GM12878 (cell line): ENCODE measurements around the gene AP4E1. TPM values are rescaled to one million over a fixed set of nuclear protein-coding genes. Genes with fewer than 3 reads are reported as not detected.

Experiments used
- ATAC-seq: fragments of 200-7000 bp; cut with Tn5 transposase; 3 replicates; pipeline ENCODE4 v1.9.1; 2020; ENCODE audit warnings: mild to moderate bottlenecking, moderate library complexity
- BruUV-seq: library from RNA; stranded (reverse); fragments of 400-500 nt; replicated peaks from 2 replicates; lab custom pipeline; 2021; lab: Mats Ljungman, UMichigan
- CTCF ChIA-PET: fragments of 300-600 bp; sonication (Branson Sonifier 250); formaldehyde crosslinking; extraction: SDS; loops from one replicate; lab custom pipeline; 2021; ENCODE audit warnings: inconsistent platforms; lab: Yijun Ruan, JAX
- POLR2A ChIA-PET: fragments of 350-600 bp; formaldehyde crosslinking; extraction: SDS; loops from one replicate; lab custom pipeline; 2021; ENCODE audit warnings: inconsistent platforms; lab: Charles Lee
- RAD21 ChIA-PET: fragments of 300-600 bp; sonication (Branson Sonifier 250); formaldehyde crosslinking; loops from one replicate; lab custom pipeline; 2023; ENCODE audit warnings: antibody characterized with exemption; ENCODE audit not compliant: unreplicated experiment; lab: Charles Lee
- SMC1A ChIA-PET: fragments of 300-600 bp; sonication (Branson Sonifier 250); formaldehyde crosslinking; loops from one replicate; lab custom pipeline; 2023; ENCODE audit not compliant: unreplicated experiment, uncharacterized antibody; lab: Charles Lee
- DNase-seq: peaks from one replicate; pipeline ENCODE4 v3.0.0-alpha.2; 2011; ENCODE audit warnings: low read depth, low spot score
- FAIRE-seq: peaks from 3 replicates; lab custom pipeline; 2011; peaks lifted over from hg19 to GRCh38; lab: Jason Lieb, UNC
- H2AFZ ChIP-seq: 2 replicates; pipeline ENCODE4 v1.6.0; 2011; ENCODE audit warnings: low read depth, low read length, control low read depth; ENCODE audit not compliant: control insufficient read depth
- H3K27ac ChIP-seq: 2 replicates; pipeline ENCODE4 v1.5.1; 2011; ENCODE audit warnings: control low read depth; ENCODE audit not compliant: control insufficient read depth, insufficient read depth
- H3K27me3 ChIP-seq, 2 experiments: replicated peaks in 1 of 2; 2 replicates each; pipeline versions ENCODE4 v1.6.0 to v1.6.1; 2011; ENCODE audit warnings: low read length in 1 of 2; ENCODE audit not compliant: control insufficient read depth in 2 of 2, insufficient read depth in 2 of 2
- H3K36me3 ChIP-seq, 2 experiments: 2 replicates each; pipeline ENCODE4 v1.5.1; 2011; ENCODE audit warnings: low read length in 1 of 2; ENCODE audit not compliant: control insufficient read depth in 2 of 2, insufficient read depth in 2 of 2
- H3K4me1 ChIP-seq: 2 replicates; pipeline ENCODE4 v1.6.1; 2011; ENCODE audit warnings: mild to moderate bottlenecking, low read length, moderate library complexity, mixed read lengths; ENCODE audit not compliant: control insufficient read depth, insufficient read depth
- H3K4me2 ChIP-seq: 2 replicates; pipeline ENCODE4 v1.6.0; 2011; ENCODE audit warnings: control low read depth; ENCODE audit not compliant: control insufficient read depth, insufficient read depth
- H3K4me3 ChIP-seq: fragments of 200-600 bp; sonication (generic); 2 replicates; pipeline ENCODE4 v1.5.1; 2016
- H3K79me2 ChIP-seq: 2 replicates; pipeline ENCODE4 v1.6.0; 2011; ENCODE audit warnings: low read length; ENCODE audit not compliant: control insufficient read depth, insufficient read depth
- H3K9ac ChIP-seq: 2 replicates; pipeline ENCODE4 v1.8.0; 2011; ENCODE audit warnings: low read length, control low read depth, mixed read lengths; ENCODE audit not compliant: control insufficient read depth, insufficient read depth
- H3K9me3 ChIP-seq: replicated peaks from 3 replicates; pipeline ENCODE4 v1.5.1; 2011; ENCODE audit warnings: mild to moderate bottlenecking, low read length; ENCODE audit not compliant: control insufficient read depth, insufficient read depth
- H4K20me1 ChIP-seq: 2 replicates; pipeline ENCODE4 v1.6.0; 2011; ENCODE audit not compliant: control insufficient read depth, insufficient read depth
- CEBPB ChIP-seq, 2 experiments: fragments of 150-350 bp in 1 of 2; IDR thresholded peaks; 2 replicates each; pipeline ENCODE4 v1.6.1; 2012 to 2014; ENCODE audit warnings: low read depth in 2 of 2, low read length in 2 of 2, borderline replicate concordance in 1 of 2, inconsistent platforms in 1 of 2
- CHD4 ChIP-seq: fragments of 200-600 bp; sonication (generic); IDR thresholded peaks from 2 replicates; pipeline ENCODE4 v1.6.1; 2016; ENCODE audit warnings: mild to moderate bottlenecking
- CREB1 ChIP-seq: IDR thresholded peaks from 2 replicates; pipeline ENCODE4 v1.6.1; 2012; ENCODE audit warnings: low read depth, mild to moderate bottlenecking, inconsistent platforms
- EP300 ChIP-seq, 2 experiments: fragments of 150-350 bp in 1 of 2; IDR thresholded peaks; 2 replicates each; pipeline ENCODE4 v1.6.1; 2011 to 2012; ENCODE audit warnings: low read depth in 2 of 2, low read length in 2 of 2, borderline replicate concordance in 1 of 2, improper control_type of control experiment in 1 of 2, inconsistent platforms in 1 of 2; ENCODE audit not compliant: control insufficient read depth in 1 of 2
- GATAD2B ChIP-seq: fragments of 450-650 bp; conservative IDR thresholded peaks from 2 replicates; pipeline ENCODE4 v1.6.1; 2017; ENCODE audit warnings: low read depth, mild to moderate bottlenecking, moderate library complexity
- IKZF2 ChIP-seq, 2 experiments: fragments of 450-650 bp; IDR thresholded peaks; 2 replicates each; pipeline ENCODE4 v1.6.1; 2017; ENCODE audit warnings: mild to moderate bottlenecking in 2 of 2, moderate library complexity in 2 of 2
- IRF4 ChIP-seq: IDR thresholded peaks from 2 replicates; pipeline ENCODE4 v1.6.1; 2011; ENCODE audit warnings: low read depth, low read length
- KLF5 ChIP-seq: fragments of 450-650 bp; IDR thresholded peaks from 2 replicates; pipeline ENCODE4 v1.6.1; 2014; ENCODE audit warnings: mild to moderate bottlenecking; ENCODE audit not compliant: partially characterized antibody
- MTA3 ChIP-seq: IDR thresholded peaks from 2 replicates; pipeline ENCODE4 v1.6.1; 2012; ENCODE audit warnings: low read length, inconsistent platforms, borderline replicate concordance
- SMC3 ChIP-seq: IDR thresholded peaks from 2 replicates; pipeline ENCODE4 v1.6.1; 2011; ENCODE audit warnings: low read length, improper control_type of control experiment, borderline replicate concordance
- STAT3 ChIP-seq: IDR thresholded peaks from 2 replicates; pipeline ENCODE4 v1.6.1; 2011; ENCODE audit warnings: low read depth, low read length, improper control_type of control experiment
- TARDBP ChIP-seq: IDR thresholded peaks from 2 replicates; pipeline ENCODE4 v1.6.1; 2016; ENCODE audit warnings: borderline replicate concordance
- WRNIP1 ChIP-seq: IDR thresholded peaks from 2 replicates; pipeline ENCODE4 v1.6.1; 2011; ENCODE audit warnings: low read depth, low read length, improper control_type of control experiment, borderline replicate concordance
- ZNF622 ChIP-seq: fragments of 450-650 bp; IDR thresholded peaks from 2 replicates; pipeline ENCODE4 v1.6.1; 2017; ENCODE audit warnings: mild to moderate bottlenecking, inconsistent platforms
- WGBS: methylation state at CpG from one replicate; pipeline ENCODE4 v1.1.6; 2016; ENCODE audit warnings: low lambda C conversion rate; ENCODE audit not compliant: insufficient replicate concordance, insufficient coverage; ENCODE audit errors: missing lambda C conversion rate; 5-methylcytosine and 5-hydroxymethylcytosine counted together
- in situ Hi-C: fragments of 300-500 bp; cut with MboI; formaldehyde crosslinking; loops from 9 replicates; pipeline ENCODE4 v1.14.3; 2018; ENCODE audit warnings: mixed read lengths
- intact Hi-C: fragments of 100-400 bp; cut with micrococcal nuclease; formaldehyde crosslinking; loops from one replicate; pipeline ENCODE4 v1.14.2; 2022; ENCODE audit not compliant: unreplicated experiment
- polyA plus RNA-seq, 11 experiments: library from polyadenylated mRNA; depleted of rRNA in 4 of 11; unstranded in 6 of 11; stranded (reverse) in 5 of 11; fragments of >200 nt; fragmentation: Nextera tagmentation in 4 of 11; fragmentation: Illumina TruSeq in 1 of 11; extraction: Ambion mirVana in 4 of 11; extraction: Trizol in 1 of 11; gene quantifications; 1 replicate in 1 of 11; 2 replicates in 10 of 11; pipeline versions ENCODE4 v1.2.1 to v1.2.3, GENCODE V29; 2011 to 2016; ENCODE audit warnings: inconsistent platforms in 2 of 11, missing spikeins in 2 of 11, low read depth in 1 of 11
- total RNA-seq, 4 experiments: library from RNA; depleted of rRNA in 3 of 4; stranded (reverse); fragments of >200 nt in 3 of 4; fragmentation: Illumina TruSeq in 1 of 4; extraction: Trizol in 1 of 4; gene quantifications; 2 replicates each; pipeline versions ENCODE4 v1.2.1 to v1.2.3, GENCODE V29; 2013 to 2021
- TF ChIP-seq, protein P1 (sequence below): fragments of 450-650 bp; IDR thresholded peaks from 2 replicates; pipeline ENCODE4 v1.6.1; 2016; ENCODE audit warnings: mild to moderate bottlenecking
- TF ChIP-seq, protein P2 (sequence below): fragments of 450-650 bp; formaldehyde crosslinking; IDR thresholded peaks from 2 replicates; pipeline ENCODE4 v1.4.0; 2022; ENCODE audit warnings: mild to moderate bottlenecking, moderate library complexity
- TF ChIP-seq, protein P3 (sequence below): IDR thresholded peaks from 2 replicates; pipeline ENCODE4 v1.6.1; 2011; ENCODE audit warnings: mild to moderate bottlenecking, low read depth, low read length, moderate library complexity; ENCODE audit not compliant: insufficient replicate concordance

AP4E1 gene
- total and polyA plus RNA-seq, 10 of the 15 experiments (the other 5 are each of a cell fraction or from before 2014, with no cell fraction given) = 1.2 to 11.4 (median 6.7) TPM

DNA sequence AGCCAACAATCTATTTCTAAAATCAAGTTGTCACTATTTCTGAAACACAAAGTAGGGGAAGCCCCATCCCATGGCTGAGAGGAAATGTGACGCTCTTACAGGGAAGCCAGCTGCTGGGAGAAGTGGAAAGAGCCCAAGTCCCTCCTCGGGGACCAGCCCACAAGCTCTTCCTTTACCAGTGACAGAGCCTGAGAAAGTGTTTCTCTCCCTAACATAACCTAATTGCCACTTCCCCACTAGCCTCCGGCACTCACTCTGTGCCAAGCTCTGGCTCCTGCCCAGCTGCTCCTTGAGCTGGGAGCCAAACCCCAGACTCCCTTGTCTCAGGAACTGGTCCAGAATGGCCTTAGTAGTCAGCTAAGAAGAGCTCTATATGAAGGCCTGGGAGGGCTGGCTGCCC lies 143.3 kb downstream of the AP4E1 start (continued):
- TF ChIP-seq TARDBP = no peak

DNA sequence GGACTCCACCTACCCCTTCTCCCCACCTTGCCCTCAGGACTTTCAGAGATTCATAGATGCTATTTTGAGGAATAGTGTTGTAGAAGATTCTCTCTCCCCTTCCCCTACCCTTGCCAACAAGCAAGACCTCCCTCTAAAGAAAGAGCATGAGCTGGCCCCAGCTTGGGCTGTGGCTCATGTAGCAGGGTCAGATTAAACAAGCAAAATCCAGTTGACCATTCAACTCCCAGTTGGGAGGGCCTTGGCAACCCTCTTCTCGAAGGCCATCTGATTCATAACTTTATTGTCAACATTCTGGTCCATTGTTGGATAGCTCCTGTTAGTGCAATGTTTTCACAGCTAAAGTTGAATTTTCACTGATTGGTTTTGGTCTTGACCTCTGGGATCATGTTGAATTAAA lies 145.1 kb downstream of the AP4E1 start:
- 0% methylated on average over 1 of the region's 1 CpG for WGBS
- Histone ChIP-seq H3K36me3 (no peaks in the 10 kb centered on the region), H3K4me2 (no peak overlapping the region), H3K27me3 (no peaks in the 10 kb centered on the region), H3K27ac (no peak overlapping the region), H3K9me3 (no peaks in the 10 kb centered on the region), H3K79me2 (no peaks in the 10 kb centered on the region), H2AFZ (no peak overlapping the region), H3K4me3 (no peak overlapping the region), H3K4me1 (peaks cover 8% of the 10 kb centered on the region), H4K20me1 (no peaks in the 10 kb centered on the region), H3K9ac (no peak overlapping the region)
- in situ Hi-C loops = no loop called here
- ATAC-seq (no peak), DNase-seq (no peak), FAIRE-seq (no peak)
- RAD21 ChIA-PET = interaction anchor here (1.1 kb wide), 1 partner anchor 17 kb away, joined by 3 read pairs; no protein-coding TSS in a partner anchor
- intact Hi-C loops = no loop called here
- no TSS peak for BruUV-seq
- CTCF ChIA-PET = interaction anchor here (1.0 to 2.2 kb wide), 3 partner anchors 9 to 110 kb away, joined by 3 to 9 read pairs (median 5); no protein-coding TSS in a partner anchor
- SMC1A ChIA-PET = interaction anchor here (1.0 kb wide), 1 partner anchor 109 kb away, joined by 3 read pairs; no protein-coding TSS in a partner anchor
- POLR2A ChIA-PET = no interaction called here
- TF ChIP-seq, protein P1, sequence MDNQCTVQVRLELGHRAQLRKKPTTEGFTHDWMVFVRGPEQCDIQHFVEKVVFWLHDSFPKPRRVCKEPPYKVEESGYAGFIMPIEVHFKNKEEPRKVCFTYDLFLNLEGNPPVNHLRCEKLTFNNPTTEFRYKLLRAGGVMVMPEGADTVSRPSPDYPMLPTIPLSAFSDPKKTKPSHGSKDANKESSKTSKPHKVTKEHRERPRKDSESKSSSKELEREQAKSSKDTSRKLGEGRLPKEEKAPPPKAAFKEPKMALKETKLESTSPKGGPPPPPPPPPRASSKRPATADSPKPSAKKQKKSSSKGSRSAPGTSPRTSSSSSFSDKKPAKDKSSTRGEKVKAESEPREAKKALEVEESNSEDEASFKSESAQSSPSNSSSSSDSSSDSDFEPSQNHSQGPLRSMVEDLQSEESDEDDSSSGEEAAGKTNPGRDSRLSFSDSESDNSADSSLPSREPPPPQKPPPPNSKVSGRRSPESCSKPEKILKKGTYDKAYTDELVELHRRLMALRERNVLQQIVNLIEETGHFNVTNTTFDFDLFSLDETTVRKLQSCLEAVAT = no peak
- no peak for TF ChIP-seq WRNIP1
- TF ChIP-seq CREB1 = no peak
- TF ChIP-seq EP300 (IDR thresholded peaks at IDR 0.05; ENCODE audit: borderline replicate concordance in 1 of 2, control insufficient read depth in 1 of 2, low read depth in 2 of 2, low read length in 2 of 2) = no peak
- TF ChIP-seq ZNF622 = no peak
- no peak for TF ChIP-seq KLF5
- no peak for TF ChIP-seq STAT3
- no peak for TF ChIP-seq MTA3
- no peak for TF ChIP-seq IRF4
- TF ChIP-seq GATAD2B = no peak
- TF ChIP-seq, protein P2, sequence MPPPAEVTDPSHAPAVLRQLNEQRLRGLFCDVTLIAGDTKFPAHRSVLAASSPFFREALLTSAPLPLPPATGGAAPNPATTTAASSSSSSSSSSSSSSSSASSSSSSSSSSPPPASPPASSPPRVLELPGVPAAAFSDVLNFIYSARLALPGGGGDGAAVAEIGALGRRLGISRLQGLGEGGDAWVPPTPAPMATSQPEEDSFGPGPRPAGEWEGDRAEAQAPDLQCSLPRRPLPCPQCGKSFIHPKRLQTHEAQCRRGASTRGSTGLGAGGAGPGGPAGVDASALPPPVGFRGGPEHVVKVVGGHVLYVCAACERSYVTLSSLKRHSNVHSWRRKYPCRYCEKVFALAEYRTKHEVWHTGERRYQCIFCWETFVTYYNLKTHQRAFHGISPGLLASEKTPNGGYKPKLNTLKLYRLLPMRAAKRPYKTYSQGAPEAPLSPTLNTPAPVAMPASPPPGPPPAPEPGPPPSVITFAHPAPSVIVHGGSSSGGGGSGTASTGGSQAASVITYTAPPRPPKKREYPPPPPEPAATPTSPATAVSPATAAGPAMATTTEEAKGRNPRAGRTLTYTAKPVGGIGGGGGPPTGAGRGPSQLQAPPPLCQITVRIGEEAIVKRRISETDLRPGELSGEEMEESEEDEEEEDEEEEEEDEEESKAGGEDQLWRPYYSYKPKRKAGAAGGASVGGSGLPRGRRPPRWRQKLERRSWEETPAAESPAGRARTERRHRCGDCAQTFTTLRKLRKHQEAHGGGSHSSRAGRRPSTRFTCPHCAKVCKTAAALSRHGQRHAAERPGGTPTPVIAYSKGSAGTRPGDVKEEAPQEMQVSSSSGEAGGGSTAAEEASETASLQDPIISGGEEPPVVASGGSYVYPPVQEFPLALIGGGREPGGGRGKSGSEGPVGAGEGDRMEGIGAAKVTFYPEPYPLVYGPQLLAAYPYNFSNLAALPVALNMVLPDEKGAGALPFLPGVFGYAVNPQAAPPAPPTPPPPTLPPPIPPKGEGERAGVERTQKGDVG (CRISPR knock-in tag) = no peak
- no peak for TF ChIP-seq SMC3
- TF ChIP-seq CHD4 = no peak
- TF ChIP-seq, protein P3, sequence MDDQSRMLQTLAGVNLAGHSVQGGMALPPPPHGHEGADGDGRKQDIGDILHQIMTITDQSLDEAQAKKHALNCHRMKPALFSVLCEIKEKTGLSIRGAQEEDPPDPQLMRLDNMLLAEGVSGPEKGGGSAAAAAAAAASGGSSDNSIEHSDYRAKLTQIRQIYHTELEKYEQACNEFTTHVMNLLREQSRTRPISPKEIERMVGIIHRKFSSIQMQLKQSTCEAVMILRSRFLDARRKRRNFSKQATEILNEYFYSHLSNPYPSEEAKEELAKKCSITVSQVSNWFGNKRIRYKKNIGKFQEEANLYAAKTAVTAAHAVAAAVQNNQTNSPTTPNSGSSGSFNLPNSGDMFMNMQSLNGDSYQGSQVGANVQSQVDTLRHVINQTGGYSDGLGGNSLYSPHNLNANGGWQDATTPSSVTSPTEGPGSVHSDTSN = no peak
- TF ChIP-seq CEBPB (IDR thresholded peaks at IDR 0.05; ENCODE audit: borderline replicate concordance in 1 of 2, low read depth in 2 of 2, low read length in 2 of 2) = no peak
- no peak for TF ChIP-seq IKZF2 (IDR thresholded peaks at IDR 0.05)
